MCF 10A (cell line): ENCODE measurements around the gene ANKZF1. TPM values are rescaled to one million over a fixed set of nuclear protein-coding genes. Genes with fewer than 3 reads are reported as not detected.

Experiments used
- BruUV-seq: library from RNA; stranded (reverse); fragments of 400-500 nt; replicated peaks from 2 replicates; lab custom pipeline; 2021; lab: Mats Ljungman, UMichigan
- CTCF ChIA-PET: fragments of 300-600 bp; sonication (Branson Sonifier 250); formaldehyde crosslinking; extraction: SDS; loops from one replicate; lab custom pipeline; 2021; ENCODE audit warnings: antibody characterized with exemption, inconsistent platforms; lab: Yijun Ruan, JAX
- POLR2A ChIA-PET: fragments of 300-600, 350-650 bp; sonication (Branson Sonifier 250); formaldehyde crosslinking; extraction: SDS; loops from one replicate; lab custom pipeline; 2020; ENCODE audit warnings: antibody characterized with exemption, inconsistent platforms; lab: Yijun Ruan, JAX
- DNase-seq: peaks from one replicate; pipeline ENCODE4 v3.0.0-alpha.2; 2018; ENCODE audit not compliant: unreplicated experiment
- H3K27ac Mint-ChIP-seq: one replicate; pipeline ENCODE4 v1.8.0; 2022; ENCODE audit warnings: mild to moderate bottlenecking, low read depth, mixed read lengths; ENCODE audit not compliant: unreplicated experiment
- H3K27me3 Mint-ChIP-seq: one replicate; pipeline ENCODE4 v1.8.0; 2022; ENCODE audit warnings: mixed read lengths; ENCODE audit not compliant: insufficient read depth, unreplicated experiment
- H3K36me3 Mint-ChIP-seq: one replicate; pipeline ENCODE4 v1.8.0; 2022; ENCODE audit warnings: mild to moderate bottlenecking, moderate library complexity, mixed read lengths; ENCODE audit not compliant: insufficient read depth, unreplicated experiment
- H3K4me1 Mint-ChIP-seq: one replicate; pipeline ENCODE4 v1.8.0; 2022; ENCODE audit warnings: mixed read lengths; ENCODE audit not compliant: insufficient read depth, unreplicated experiment
- H3K4me3 Mint-ChIP-seq: one replicate; pipeline ENCODE4 v1.8.0; 2022; ENCODE audit warnings: mild to moderate bottlenecking, moderate library complexity, mixed read lengths; ENCODE audit not compliant: unreplicated experiment
- H3K9me3 Mint-ChIP-seq: one replicate; pipeline ENCODE4 v1.8.0; 2022; ENCODE audit warnings: mixed read lengths; ENCODE audit not compliant: unreplicated experiment
- intact Hi-C: fragments of 100-400 bp; cut with micrococcal nuclease; formaldehyde crosslinking; loops from 2 replicates; pipeline ENCODE4 v1.14.1; 2022
- total RNA-seq: library from RNA; stranded (reverse); gene quantifications from 2 replicates; pipeline ENCODE4 v1.2.3, GENCODE V29; 2022
- TF ChIP-seq, protein P1 (sequence below): fragments of 200-600 bp; IDR thresholded peaks from one replicate; pipeline ENCODE4 v1.8.0; 2022; ENCODE audit warnings: antibody characterized with exemption, mild to moderate bottlenecking; ENCODE audit not compliant: unreplicated experiment

Gene ANKZF1
- total RNA-seq, 1 experiment from 2014 or later = 45.6 TPM

DNA sequence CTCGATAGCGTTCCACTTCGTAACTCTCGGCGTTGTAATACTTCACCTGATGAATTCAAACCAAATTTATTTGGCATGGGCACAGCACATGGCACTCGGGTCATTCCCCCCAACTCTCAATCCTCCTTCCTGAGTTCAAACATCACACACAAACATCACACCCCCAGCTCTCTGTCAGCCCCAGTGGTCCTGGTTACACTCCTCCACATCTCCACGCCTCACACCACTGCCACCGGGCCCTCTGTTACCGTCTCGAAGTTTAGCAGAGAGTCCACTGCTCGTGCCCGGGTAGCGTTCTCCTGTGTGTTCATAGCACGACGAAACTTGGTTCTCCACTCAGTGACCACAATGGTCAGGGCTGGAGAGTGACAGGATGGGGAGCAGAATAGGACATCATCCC is 15.5 kb upstream of the ANKZF1 start:
- intact Hi-C loops = no loop called here
- H3K4me3 Mint-ChIP-seq = no peak overlapping the region
- BruUV-seq = no TSS peak
- no peak for DNase-seq
- H3K4me1 Mint-ChIP-seq = no peaks in the 10 kb centered on the region
- CTCF ChIA-PET = no interaction called here
- peaks cover 61% of the 10 kb centered on the region for H3K36me3 Mint-ChIP-seq
- no peaks in the 10 kb centered on the region for H3K27me3 Mint-ChIP-seq
- H3K9me3 Mint-ChIP-seq = no peaks in the 10 kb centered on the region
- POLR2A ChIA-PET = interaction anchor here (2.0 kb wide), 1 partner anchor 15 kb away, joined by 7 read pairs; the partner anchor contains the start of genes ANKZF1 and ATG9A
- H3K27ac Mint-ChIP-seq = peak overlapping the region; percentile 40
- TF ChIP-seq, protein P1, sequence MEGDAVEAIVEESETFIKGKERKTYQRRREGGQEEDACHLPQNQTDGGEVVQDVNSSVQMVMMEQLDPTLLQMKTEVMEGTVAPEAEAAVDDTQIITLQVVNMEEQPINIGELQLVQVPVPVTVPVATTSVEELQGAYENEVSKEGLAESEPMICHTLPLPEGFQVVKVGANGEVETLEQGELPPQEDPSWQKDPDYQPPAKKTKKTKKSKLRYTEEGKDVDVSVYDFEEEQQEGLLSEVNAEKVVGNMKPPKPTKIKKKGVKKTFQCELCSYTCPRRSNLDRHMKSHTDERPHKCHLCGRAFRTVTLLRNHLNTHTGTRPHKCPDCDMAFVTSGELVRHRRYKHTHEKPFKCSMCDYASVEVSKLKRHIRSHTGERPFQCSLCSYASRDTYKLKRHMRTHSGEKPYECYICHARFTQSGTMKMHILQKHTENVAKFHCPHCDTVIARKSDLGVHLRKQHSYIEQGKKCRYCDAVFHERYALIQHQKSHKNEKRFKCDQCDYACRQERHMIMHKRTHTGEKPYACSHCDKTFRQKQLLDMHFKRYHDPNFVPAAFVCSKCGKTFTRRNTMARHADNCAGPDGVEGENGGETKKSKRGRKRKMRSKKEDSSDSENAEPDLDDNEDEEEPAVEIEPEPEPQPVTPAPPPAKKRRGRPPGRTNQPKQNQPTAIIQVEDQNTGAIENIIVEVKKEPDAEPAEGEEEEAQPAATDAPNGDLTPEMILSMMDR = no peak

DNA sequence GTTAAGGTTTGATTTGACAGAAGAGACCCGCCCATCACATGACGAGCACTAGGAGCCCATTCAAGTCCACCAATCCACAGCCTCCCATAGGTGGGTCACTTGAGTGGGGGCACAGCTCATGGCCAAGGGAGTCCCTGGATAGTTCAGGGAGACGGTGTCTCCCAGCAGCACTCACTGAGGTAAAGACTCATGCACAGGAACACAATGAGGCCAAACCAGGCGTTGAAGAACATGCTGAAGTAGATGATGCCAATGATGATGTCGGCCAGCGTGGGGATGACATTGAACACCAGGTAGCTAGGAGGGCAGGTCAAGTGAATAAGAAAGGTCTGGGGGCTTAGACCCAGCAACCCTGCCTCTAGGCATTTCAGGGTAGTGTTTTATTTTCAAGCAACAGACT is 14.8 kb upstream of the ANKZF1 start:
- intact Hi-C loops = no loop called here
- no peak overlapping the region for H3K27ac Mint-ChIP-seq
- POLR2A ChIA-PET = interaction anchor here (6.3 kb wide), 1 partner anchor 14 kb away, joined by 127 read pairs; the partner anchor contains the start of genes ANKZF1 and ATG9A

DNA sequence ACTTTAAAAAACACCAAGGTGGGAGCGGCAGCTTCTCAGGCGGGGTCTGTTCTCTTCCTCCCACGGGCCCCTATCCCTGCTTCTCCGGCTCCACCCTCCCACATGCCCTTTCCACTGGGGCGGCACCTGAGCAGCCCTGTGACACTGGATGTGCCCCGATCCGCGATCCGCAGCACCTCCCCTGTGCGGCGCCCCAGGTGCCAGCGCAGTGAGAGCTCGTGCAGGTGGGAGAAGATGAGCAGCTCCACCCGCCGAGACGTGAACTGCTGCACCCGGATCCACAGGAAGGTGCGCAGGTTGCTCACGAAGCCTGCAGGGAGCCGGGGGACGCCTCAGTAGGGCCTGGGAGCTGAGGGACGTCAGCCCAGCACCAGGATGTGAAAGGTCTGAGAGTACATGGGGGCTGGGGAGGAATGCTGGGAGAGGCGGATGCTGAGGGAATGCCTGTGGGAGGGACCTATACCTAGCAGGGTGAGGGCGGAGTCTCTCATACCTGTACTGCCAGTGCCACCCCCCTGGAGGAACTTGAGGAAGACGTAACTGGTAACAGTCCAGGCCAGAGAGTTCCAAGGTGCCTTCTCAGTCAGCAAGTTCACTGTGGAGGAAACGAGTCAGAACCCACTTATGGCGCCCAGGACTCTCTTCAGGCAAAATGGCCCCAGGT is 13.6 kb upstream of the ANKZF1 start:
- ChIA-PET POLR2A (interaction anchor here (2.4 to 6.3 kb wide), 4 partner anchors 9 to 36 kb away, joined by 18 to 127 read pairs (median 62); partner anchors contain the start of genes ANKZF1, ATG9A, GLB1L and STK16), CTCF (interaction anchor here (0.6 to 5.2 kb wide), 6 partner anchors 10 to 79 kb away, joined by 3 to 24 read pairs (median 4); no protein-coding TSS in a partner anchor)
- intact Hi-C loops = no loop called here
- BruUV-seq = no TSS peak
- TF ChIP-seq, protein P1 = no peak
- Mint-ChIP-seq H3K9me3 (no peaks in the 10 kb centered on the region), H3K36me3 (peaks cover 42% of the 10 kb centered on the region), H3K4me3 (no peak overlapping the region), H3K4me1 (no peaks in the 10 kb centered on the region), H3K27ac (no peak overlapping the region), H3K27me3 (no peaks in the 10 kb centered on the region)
- no peak for DNase-seq

More for the DNA sequence above, 14.8 kb upstream of the ANKZF1 start:
- no peaks in the 10 kb centered on the region for H3K27me3 Mint-ChIP-seq
- CTCF ChIA-PET = interaction anchor here (5.2 kb wide), 1 partner anchor 80 kb away, joined by 24 read pairs; no protein-coding TSS in a partner anchor
- no TSS peak for BruUV-seq
- peaks cover 54% of the 10 kb centered on the region for H3K36me3 Mint-ChIP-seq
- H3K9me3 Mint-ChIP-seq = no peaks in the 10 kb centered on the region
- no peak for DNase-seq
- TF ChIP-seq, protein P1 = no peak
- H3K4me1 Mint-ChIP-seq = no peaks in the 10 kb centered on the region
- H3K4me3 Mint-ChIP-seq = no peak overlapping the region

DNA sequence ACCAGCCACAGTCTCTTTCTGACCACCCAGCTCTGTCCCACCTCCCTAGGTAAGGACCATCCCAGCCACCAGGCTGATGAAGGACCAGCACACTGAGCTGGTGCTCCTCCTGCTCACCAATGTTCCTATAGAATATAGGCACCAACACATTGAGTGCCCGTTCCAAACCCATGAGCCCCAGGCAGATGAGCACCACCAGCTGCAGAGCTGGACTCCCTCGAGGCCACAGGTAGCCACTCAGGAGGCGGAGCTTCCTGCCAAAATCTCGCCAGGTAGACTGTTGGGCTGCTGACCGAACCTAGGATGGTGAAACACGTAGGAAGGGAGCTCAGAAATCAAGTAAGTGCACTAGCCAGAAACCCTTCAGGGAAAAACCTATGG is 13.1 kb upstream of the ANKZF1 start:
- peak overlapping the region; percentile 83 for H3K27ac Mint-ChIP-seq
- H3K4me3 Mint-ChIP-seq = peak overlapping the region; percentile 48
- CTCF ChIA-PET = interaction anchor here (0.6 to 5.2 kb wide), 7 partner anchors 10 to 84 kb away, joined by 3 to 24 read pairs (median 5); no protein-coding TSS in a partner anchor
- intact Hi-C loops = no loop called here
- no peak for DNase-seq
- H3K27me3 Mint-ChIP-seq = no peaks in the 10 kb centered on the region
- POLR2A ChIA-PET = interaction anchor here (2.4 to 6.3 kb wide), 5 partner anchors 9 to 40 kb away, joined by 18 to 127 read pairs (median 60); partner anchors contain the start of genes ANKZF1, ATG9A, CNPPD1 and GLB1L
- H3K36me3 Mint-ChIP-seq = peaks cover 37% of the 10 kb centered on the region
- no peaks in the 10 kb centered on the region for H3K4me1 Mint-ChIP-seq
- TF ChIP-seq, protein P1 = no peak
- H3K9me3 Mint-ChIP-seq = no peaks in the 10 kb centered on the region
- BruUV-seq = no TSS peak
